Stimulated activated CD8-positive, alpha-beta memory T cell treated with anti-CD3 and anti-CD28 coated beads, Interleukin-15, amount 100 ng/mL, for 4 hours (primary cell): ENCODE data around the gene BABAM2.

Experiments
- DNase-seq, 2 donors: peaks; one replicate each; pipeline ENCODE4 v3.0.0-alpha.2; 2020; ENCODE audit warnings: low read depth in 2 of 2

The BABAM2 gene

DNA sequence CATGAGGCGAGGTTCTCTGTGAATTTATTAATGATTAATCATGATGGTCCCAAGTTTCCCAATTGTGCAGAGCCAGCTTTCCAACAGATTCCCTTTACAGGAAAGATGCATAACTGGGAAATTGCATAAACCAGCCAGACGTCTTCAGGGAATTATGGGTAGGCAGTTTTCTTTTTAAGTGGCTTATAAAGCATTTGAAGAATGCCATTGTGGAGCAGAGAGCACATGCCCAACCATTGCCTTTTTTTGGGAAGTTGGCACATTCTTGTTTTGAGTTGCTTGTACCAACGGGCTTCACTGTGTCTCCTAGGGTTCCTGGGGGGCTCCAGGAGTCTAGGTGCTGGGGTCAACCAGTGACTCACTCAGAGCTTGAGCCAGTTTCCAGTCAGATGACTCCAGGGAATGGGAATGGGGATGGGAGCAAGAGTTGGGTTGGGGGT lies 270.5 kb downstream of the BABAM2 start:
- no peak for DNase-seq

GRCh38 chr2:28161466-28161865 lies 270.9 kb downstream of the BABAM2 start:
- no peak for DNase-seq

GRCh38 chr2:28162564-28162963 lies 272.0 kb downstream of the BABAM2 start:
- no peak for DNase-seq

GRCh38 chr2:28163028-28163427 lies 272.5 kb downstream of the BABAM2 start:
- DNase-seq, result no peak

GRCh38 chr2:28163627-28164279 lies 273.2 kb downstream of the BABAM2 start:
- no peak for DNase-seq

DNA sequence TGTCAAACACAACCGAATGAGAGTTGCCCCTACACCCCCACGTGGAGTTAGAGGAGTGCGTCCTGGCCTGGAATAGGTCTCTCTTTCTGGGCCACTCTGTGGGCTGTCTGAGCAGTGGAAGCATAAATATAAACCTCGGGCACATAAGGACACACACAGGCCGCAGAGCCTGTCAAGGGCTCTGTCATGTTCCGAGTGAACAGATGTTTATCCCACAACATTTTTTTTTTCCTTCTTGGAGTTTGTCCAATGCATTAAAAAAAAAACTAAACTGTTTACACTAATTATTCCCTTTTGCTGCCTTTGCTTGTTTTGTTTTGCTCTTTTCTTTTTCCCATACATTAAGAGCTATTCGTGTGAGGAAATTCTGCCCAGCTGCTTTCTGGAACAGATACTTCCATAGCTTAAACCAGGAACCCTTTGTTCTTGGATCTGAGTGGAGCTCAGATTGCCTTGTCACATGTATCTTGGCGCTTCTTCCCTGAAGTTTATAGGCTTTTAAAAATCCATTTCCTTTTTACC lies 273.8 kb downstream of the BABAM2 start:
- DNase-seq, result no peak

DNA sequence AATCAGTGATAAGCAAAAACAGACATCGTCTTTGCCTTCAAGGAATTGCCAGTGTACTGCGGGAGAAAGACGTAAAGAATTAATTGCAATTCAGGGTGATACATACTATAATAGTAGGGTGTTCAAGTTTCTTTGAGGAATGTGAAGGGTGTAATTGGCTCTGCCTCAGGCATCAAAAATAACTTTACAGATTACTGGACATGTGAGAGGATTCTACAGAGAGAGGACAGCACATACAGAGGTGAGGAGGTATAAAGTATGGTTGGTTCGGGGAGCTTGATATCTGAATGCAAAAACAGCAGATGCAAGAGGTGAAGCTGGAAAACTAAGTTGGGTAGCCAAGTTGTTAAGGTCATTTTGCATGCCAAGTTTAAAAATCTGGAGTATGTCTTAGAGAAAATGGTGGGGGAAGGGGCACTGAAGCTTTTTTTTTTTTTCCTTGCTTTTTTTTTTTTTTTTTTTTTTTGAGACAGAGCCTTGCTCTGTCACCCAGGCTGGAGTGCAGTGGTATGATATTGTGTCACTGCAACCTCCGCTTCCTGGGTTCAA lies 274.6 kb downstream of the BABAM2 start:
- DNase-seq, result no peak

GRCh38 chr2:28166956-28167355 lies 276.4 kb downstream of the BABAM2 start:
- DNase-seq, result no peak

GRCh38 chr2:28168376-28168775 lies 277.8 kb downstream of the BABAM2 start:
- no peak for DNase-seq

DNA sequence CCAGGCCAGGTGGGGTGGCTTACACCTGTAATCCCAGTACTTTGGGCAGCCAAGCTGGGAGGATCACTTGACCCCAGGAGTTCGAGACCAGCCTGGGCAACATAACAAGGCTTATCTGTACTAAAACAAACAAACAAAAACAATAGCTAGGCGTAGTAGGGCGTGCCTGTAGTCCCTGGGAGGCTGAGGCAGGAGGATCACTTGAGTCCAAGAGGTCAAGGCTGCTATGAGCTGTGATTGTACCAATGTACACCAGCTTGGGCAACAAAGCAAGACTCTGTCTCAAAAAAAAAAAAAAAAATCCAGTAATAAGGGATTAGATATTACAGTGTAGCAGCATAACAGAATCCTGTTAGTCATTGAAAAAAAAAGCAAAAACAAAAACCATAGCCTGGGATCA lies 279.0 kb downstream of the BABAM2 start:
- no peak for DNase-seq

GRCh38 chr2:28172114-28172898 lies 281.8 kb downstream of the BABAM2 start:
- DNase-seq, result no peak

DNA sequence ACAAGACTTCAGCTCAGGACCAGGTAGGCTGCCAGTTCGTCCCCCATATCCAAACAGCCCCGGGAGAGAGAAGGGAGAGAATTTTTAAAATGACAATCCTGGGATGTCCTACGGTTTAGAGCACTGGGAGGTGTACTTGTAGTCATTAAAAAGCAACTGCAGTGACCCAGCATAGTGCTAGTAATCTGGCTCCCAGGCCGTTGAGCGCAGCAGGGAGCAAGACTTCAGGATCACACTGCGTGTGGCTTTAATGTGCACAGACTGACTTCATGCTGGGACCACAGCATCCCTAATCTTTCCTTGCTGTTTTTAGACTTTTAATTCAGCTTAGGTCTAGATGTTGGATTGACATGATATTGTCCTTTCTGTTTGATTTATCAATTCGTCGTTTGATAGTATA lies 282.8 kb downstream of the BABAM2 start:
- no peak for DNase-seq

DNA sequence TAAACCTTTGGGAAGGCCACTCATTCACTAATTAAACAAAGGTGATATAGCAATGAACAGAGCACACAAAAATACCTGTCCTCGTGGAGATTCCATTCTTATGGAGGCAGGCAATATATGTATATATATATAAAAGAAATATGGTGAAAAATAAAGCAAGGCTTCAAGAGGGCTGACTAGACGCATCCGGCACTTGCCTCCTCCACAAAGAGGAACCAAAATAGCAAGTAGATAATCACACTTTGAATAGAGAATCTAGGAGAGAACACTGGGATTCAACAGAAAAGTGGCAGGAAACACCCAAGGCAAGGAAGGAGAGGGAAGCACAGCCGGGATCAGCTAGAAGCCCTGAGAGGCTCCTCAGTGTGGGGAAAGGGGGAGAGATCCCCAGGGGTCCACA lies 283.7 kb downstream of the BABAM2 start:
- DNase-seq, result no peak

DNA sequence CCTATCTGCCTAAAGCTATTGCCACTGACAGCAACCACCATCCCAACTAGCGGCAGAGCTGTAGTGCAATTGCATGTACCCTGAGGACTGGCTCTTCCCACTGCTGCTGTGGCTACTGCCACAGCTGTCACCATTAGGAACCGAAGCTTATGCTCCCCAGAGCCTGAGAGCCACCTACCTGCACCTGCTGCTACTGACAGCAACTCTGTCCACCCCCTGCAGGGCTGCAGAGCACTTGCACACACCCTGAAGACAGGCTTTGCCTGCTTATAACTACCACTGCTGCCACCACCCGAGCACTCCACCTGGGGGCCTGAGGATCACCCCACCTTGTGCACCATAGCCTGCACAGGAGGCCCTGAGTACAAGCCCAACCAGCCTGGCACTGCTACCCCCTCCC lies 284.5 kb downstream of the BABAM2 start:
- no peak for DNase-seq

- DNase-seq, result no peak
Measured at GRCh38 chr2:28178946-28179345, 288.4 kb downstream of the BABAM2 start.

DNA sequence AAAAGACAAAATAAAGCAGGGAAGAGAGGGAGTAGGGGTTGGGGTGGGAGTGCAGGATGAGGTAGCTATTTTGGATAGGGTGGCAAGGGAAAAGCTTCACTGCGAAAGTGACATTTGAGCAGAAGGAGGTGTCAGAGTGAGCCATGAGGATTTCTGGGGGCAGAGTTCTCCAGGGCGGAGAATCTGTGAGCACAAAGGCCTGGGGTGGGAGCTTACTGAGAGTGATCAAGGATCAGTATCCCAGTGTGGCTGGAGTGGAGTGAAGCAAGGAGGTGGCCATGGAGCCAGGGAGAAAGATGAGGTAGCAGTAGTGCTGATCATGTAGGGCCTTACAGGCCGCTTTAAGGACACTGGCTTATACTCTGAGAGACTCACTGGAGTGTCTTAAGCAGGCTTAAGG lies 291.3 kb downstream of the BABAM2 start:
- DNase-seq, result no peak

DNA sequence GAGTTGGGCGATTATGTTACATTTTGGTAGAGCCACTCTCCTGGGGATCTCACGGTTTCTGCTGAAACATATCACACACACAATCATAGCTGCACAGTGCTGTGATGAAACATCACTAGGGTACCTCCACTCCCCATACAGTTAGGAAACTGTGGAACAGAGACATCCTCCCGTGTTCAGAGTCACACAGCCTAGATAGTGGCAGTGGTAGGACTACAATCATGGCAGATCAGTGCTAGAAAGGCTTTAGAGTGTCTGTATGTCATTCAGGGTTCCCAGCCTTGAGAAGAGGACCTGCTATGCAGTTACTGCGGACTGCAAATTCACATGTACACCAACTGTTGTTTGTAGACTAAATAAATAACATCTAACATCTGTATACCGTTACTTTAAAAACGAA lies 291.8 kb downstream of the BABAM2 start:
- DNase-seq, result no peak

DNA sequence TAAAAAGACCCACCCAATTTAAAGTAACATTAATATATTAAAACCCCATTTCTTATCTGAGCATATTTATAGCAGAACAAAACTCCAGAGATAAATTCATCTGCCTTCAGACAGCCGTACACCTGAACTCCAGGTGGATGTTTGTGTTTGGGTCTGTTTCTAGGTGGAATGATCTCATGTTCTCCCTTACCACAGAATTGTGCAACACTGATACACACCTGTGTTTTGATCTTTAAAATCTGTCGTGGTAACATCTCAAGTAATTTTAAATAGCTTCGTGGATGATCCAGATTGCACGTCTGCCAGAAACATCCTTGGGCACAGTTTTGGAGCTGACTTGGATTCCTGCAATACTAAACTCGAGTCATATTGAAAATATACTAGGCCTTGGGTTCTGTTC lies 294.6 kb downstream of the BABAM2 start:
- no peak for DNase-seq

DNA sequence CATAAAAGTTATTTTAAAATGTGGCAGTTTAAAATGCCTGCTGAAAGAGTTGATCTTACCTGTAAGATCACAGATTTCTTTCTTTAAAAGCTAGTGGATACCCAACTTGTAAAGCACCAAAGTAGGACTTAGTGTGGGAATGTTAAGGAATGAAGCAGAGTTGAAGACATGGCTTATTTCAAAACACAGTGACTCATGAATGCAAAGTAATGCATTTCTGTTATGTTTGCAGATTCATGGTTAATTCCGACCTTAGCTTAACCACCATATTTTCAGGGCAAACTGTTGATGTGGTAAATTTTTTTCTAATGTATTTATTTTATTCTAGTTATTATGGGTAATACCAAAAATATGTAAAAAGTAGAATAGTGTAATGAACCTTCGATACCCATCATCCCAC lies 295.4 kb downstream of the BABAM2 start:
- DNase-seq, result no peak

DNA sequence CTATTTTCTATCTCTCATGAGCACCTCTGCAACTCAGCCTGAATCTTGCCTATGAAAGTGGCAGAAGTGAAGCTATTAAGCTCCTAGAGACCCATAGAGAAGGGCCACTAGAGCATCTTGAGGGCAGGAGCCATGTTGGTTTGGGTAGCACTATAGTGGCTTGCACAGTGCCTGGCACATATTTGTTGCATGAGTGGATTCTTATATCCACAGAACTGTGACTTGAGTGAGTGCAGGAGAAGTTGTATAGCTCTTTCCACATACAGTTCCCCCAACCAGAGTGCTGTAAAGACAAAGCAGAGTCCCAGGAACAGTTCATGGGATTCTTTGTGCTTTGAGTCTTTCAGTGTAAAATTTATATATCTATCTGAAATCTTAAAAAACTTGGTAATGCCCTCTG lies 296.7 kb downstream of the BABAM2 start:
- DNase-seq, result no peak

DNA sequence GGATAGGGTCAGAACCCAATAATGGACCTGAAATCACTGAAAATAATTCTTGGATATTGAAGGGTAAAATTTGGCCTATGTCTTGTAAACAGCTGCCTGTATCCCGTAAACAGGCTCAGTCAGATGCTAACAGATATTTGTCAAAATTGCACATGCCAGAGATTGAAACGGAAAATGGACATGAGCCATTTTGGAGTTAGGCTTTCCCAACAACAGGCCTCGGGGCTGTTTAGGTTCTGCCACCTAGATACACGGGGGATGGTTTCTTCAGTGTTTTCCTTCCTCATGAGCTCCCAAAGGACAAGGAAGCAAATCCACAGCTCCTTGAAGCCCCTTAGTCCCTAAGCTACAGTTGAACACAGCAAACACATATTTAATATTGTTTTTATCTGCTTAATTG lies 297.9 kb downstream of the BABAM2 start:
- DNase-seq, result no peak

DNA sequence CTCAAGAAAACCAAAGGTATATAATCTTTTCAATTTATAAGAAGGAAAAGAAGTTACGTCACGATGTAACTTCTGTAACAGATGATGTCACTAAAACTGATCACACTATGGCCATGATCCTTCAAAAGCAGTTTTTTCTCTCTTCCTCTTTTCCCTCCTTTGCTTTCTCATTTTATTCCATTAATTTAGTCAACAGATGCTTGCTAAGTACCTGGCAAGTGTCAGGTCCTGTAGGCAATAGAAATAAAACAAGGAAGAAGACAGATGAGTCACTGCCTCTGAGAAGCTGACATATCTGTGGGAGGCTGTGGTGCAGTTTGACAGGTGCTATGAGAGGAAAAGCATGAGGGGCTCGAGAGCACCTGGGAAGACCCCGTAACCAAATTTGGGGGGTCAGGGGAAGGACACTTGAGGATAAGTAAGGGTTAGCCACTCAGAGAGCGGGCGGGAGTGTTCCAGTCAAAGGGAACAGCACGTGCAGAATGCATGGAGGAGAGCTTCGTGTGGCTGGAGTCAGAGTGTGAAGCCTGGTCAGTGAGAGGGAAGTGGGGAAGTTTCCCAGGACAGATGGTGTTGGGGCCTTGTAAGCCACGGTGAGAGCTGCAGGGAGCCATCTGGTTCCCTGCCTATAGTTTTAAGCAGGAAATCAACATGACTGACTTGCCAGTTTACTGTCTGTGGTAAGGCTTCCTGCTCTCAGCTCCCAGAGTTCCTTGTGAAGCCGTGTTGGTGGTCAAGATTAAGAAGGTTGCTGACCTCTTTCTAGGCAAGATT lies 303.3 kb downstream of the BABAM2 start:
- no peak for DNase-seq
